ENCODE data around the gene FCHO1. TPM values are rescaled to one million over a fixed set of nuclear protein-coding genes. Genes with fewer than 3 reads are reported as not detected.

Gene FCHO1
- total RNA-seq, 3 donors from 2014 or later = 1.6 to 5.3 (median 2.9) TPM

- H3K9me3 ChIP-seq = no peaks in the 10 kb centered on the region
- no peaks in the 10 kb centered on the region for H3K27me3 ChIP-seq
- no peak for DNase-seq (ENCODE audit: low spot score in 2 of 2)
- H3K4me3 ChIP-seq = no peak overlapping the region
- H3K4me1 ChIP-seq = no peaks in the 10 kb centered on the region
- intact Hi-C loops (cut with DNase I; ENCODE audit: low total_unique reads) = no loop called here
- no peaks in the 10 kb centered on the region for H3K36me3 ChIP-seq
- no peak for TF ChIP-seq POLR2AphosphoS5 (IDR thresholded peaks at IDR 0.05)
- no peak for TF ChIP-seq CTCF (IDR thresholded peaks at IDR 0.05)
- no peak for TF ChIP-seq POLR2A (IDR thresholded peaks at IDR 0.05)
- H3K27ac ChIP-seq = no peak overlapping the region
Observed at GRCh38 chr19:17811681-17812080, 60.4 kb downstream of the FCHO1 start.

- TF ChIP-seq CTCF (IDR thresholded peaks at IDR 0.05) (no peak), POLR2AphosphoS5 (IDR thresholded peaks at IDR 0.05) (no peak), POLR2A (IDR thresholded peaks at IDR 0.05) (no peak)
- no peak for DNase-seq (ENCODE audit: low spot score in 2 of 2)
- no peak overlapping the region for H3K27ac ChIP-seq
- no peaks in the 10 kb centered on the region for H3K27me3 ChIP-seq
- H3K36me3 ChIP-seq = no peaks in the 10 kb centered on the region
- no peak overlapping the region for H3K4me3 ChIP-seq
- H3K9me3 ChIP-seq = no peaks in the 10 kb centered on the region
- no peaks in the 10 kb centered on the region for H3K4me1 ChIP-seq
- intact Hi-C loops (cut with DNase I; ENCODE audit: low total_unique reads) = no loop called here
Observed at GRCh38 chr19:17812099-17812498, 60.8 kb downstream of the FCHO1 start.

GRCh38 chr19:17817668-17818363 is 66.5 kb downstream of the FCHO1 start:
- TF ChIP-seq CTCF (IDR thresholded peaks at IDR 0.05) (no peak), POLR2A (IDR thresholded peaks at IDR 0.05) (no peak), POLR2AphosphoS5 (IDR thresholded peaks at IDR 0.05) (no peak)
- intact Hi-C loops (cut with DNase I; ENCODE audit: low total_unique reads) = no loop called here
- Histone ChIP-seq H3K27ac (no peak overlapping the region), H3K4me3 (no peak overlapping the region), H3K36me3 (no peaks in the 10 kb centered on the region), H3K9me3 (no peaks in the 10 kb centered on the region), H3K4me1 (no peaks in the 10 kb centered on the region), H3K27me3 (no peaks in the 10 kb centered on the region)
- DNase-seq (ENCODE audit: low spot score in 2 of 2) = no peak

GRCh38 chr19:17821190-17821589 is 69.9 kb downstream of the FCHO1 start, which contains the start of gene INSL3:
TSS of gene INSL3 (minus strand) at chr19:17821519. CDS start at chr19:17821506, 13 bp downstream.
- Histone ChIP-seq H3K36me3 (no peaks in the 10 kb centered on the region), H3K27ac (no peak within 1 kb of the TSS), H3K9me3 (no peaks in the 10 kb centered on the region), H3K27me3 (no peaks in the 10 kb centered on the region), H3K4me3 (no peak within 1 kb of the TSS), H3K4me1 (no peaks in the 10 kb centered on the region)
- TF ChIP-seq POLR2A (IDR thresholded peaks at IDR 0.05) = no peak
- TF ChIP-seq CTCF (IDR thresholded peaks at IDR 0.05) = no peak
- TF ChIP-seq POLR2AphosphoS5 (IDR thresholded peaks at IDR 0.05) = no peak
- intact Hi-C loops (cut with DNase I; ENCODE audit: low total_unique reads) = no loop called here
- DNase-seq (ENCODE audit: low spot score in 2 of 2) = no peak

- Histone ChIP-seq H3K27ac (no peak overlapping the region), H3K4me3 (no peak overlapping the region), H3K36me3 (no peaks in the 10 kb centered on the region), H3K9me3 (no peaks in the 10 kb centered on the region), H3K4me1 (no peaks in the 10 kb centered on the region), H3K27me3 (no peaks in the 10 kb centered on the region)
- TF ChIP-seq CTCF (IDR thresholded peaks at IDR 0.05) (no peak), POLR2AphosphoS5 (IDR thresholded peaks at IDR 0.05) (no peak), POLR2A (IDR thresholded peaks at IDR 0.05) (no peak)
- DNase-seq (ENCODE audit: low spot score in 2 of 2) = no peak
- intact Hi-C loops (cut with DNase I; ENCODE audit: low total_unique reads) = no loop called here
Observed at GRCh38 chr19:17824339-17824738, 73.1 kb downstream of the FCHO1 start.
